HG03520 (cell line): ENCODE measurements around the gene SYNDIG1.

Experiments used
- ATAC-seq: cut with Tn5 transposase; IDR thresholded peaks from one replicate; pipeline ENCODE4 v1.9.1; 2021; ENCODE audit warnings: mild to moderate bottlenecking, moderate library complexity; ENCODE audit not compliant: unreplicated experiment

The SYNDIG1 gene

DNA sequence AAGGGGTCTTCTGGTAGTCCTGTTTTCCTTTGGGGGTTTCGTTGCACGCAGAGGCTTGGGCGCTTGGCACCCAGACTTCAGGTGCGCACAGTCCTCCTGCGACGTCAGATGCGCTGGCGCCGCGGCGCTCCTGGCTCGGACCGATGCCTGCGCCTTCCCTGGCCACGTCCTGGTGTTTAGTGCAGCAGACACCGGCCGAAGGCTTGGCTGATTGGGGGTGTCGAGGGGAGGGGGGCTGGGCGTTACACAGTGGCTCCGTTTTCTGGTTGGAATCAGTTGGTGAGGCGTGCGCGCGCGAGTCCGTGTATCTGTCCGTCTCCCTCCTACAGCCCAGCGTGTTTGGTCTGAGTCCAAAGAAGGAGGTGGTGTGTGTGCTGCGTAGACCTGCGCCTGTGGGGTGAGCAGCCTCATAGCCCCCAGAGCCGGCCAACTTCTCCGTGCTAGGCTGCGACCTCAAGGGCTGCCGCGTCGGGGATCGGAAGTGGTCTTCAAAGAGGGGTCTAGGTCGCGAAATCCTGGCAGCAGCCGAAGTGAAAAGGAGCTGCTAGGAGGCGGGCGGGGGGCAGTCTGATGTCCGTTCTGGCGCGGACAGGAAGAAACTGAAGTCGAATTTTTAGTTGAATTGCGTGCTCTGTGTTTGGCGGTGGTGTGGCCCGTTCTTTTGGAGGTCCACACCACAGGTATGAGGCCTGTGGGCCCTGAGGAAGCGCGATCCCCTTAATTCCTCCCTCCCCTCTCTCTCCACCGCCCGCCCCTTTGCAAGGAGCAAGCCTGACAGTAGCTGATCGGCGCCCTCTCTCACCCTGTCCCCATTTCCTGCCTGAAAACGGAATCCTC, 1.5 kb downstream of the SYNDIG1 start:
- ATAC-seq = no peak

DNA sequence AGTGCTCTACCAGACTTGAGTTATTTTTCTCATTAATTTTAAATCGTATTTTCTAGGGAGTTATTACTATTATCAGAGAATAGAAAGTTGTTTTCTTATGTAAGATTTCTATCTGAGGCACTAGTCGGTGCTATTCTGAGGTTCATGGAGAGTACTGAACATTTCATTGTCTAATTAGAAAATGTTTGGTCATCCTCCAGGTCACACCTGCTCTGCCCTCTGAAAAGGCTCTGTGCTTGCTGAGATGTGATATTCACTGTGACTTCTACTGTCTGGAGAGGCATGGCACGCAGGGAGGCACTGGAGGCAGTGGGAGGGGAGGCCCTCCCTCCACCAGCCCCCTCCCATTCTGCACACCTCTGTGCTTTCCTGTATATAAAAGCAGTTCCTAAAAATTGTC, 3.0 kb downstream of the SYNDIG1 start:
- no peak for ATAC-seq

DNA sequence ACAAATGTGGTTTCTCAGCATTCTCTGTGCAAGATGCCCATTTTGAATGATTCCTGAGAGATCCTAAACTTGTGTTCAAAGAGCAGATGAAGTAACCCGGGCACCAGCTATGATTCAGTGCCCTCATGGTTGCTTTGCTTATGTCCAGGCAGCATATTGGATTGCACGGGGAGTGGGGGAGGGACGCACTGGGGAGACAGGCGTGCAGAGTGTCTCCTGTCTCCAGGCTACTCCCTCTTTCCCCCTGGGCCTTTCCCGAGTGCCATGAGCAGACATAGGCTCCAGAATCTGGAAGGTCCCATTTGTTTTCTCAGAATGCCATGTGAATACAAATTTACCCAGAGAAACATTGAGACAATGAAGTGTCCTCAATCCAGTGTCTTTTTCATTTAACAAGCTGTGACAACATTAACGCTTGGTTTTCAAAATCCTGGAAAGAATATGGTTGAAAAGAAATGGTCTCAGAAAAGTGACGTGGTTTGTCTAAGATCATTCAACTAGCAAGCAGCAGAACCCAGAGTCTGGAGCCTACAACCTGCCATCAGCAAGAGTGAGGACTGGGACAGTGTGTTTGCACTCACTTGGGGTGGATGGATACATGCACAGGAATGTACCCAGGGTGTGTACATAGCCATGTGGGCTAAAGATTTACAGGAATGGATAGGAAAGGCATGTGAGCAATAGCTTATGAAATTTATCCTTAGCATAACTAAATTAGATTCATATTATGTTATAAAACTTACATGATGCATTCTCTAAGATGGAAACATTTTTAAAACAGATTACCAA, 4.2 kb downstream of the SYNDIG1 start:
- ATAC-seq = no peak

DNA sequence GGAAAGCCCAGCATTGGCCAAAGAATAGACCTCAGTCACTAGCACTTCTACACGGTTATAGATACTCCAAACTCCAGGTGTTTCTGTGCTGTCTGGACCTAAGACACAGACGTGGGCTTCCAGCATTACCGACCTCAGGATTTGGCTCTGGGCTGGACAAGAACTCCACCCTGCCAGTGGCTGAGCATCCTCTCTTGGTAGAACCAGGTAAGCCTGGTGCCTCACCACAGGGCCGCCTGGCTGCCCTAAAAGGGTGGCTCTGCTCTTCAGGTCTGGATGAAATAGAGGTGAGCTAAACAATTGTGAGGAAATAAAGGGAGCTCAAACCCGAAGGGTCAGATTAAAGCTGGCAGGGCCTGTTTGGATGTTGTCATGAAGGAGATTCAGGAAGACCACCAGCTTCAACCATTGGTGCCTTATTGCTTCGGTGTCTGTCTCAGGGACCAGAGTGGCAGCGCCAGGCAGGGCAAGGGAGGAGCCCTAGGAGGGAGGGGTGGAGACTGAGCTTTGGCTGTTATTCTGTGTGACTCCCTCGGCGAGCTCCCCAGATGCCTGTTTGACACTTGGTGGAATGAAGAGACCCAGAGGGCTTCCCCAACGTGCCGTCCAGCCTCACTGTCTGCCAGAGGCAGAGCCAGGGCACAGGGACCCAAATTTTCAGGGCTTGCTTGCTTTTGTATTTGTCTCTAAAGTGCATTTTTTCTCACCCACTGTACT, 8.6 kb downstream of the SYNDIG1 start:
- ATAC-seq = no peak

DNA sequence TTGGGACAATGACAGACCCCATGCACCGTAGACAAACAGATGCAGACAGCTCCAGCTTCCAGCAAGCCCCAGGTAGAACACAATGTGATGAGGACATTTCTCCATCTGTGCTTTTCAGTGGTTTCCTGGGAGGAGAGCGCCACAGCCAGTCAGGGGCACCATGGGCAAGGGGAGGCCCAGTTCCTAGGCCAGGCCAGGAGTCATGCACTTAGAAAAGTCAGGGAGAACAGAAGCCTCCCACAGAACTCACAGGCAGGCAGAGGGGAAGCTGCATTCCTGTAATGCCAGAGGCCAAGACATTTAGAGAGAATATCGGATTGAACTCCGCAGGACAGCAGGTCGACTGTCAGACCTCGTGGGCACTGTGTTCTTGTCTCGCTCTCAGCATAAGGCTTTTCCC, 9.2 kb downstream of the SYNDIG1 start:
- ATAC-seq = no peak

DNA sequence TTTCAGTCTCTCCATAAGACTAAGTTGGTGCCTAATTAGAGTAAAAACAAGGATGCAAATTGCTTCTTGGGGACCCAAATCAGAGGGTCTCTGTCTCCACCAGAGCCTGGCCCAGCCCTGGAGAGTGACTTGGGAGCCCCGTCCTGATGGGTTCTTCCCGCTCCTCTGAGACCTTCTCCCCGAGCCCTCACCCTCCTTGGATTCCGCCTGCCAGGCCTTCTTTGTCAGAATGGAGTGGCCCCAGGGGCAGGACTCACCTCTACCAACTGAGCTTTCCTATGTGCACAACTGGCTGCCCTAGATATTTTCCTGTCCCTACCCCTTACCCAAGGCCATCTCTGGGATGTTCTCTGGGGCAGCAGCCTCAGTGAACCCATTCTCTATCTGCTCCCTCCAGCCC, 9.7 kb downstream of the SYNDIG1 start:
- no peak for ATAC-seq

DNA sequence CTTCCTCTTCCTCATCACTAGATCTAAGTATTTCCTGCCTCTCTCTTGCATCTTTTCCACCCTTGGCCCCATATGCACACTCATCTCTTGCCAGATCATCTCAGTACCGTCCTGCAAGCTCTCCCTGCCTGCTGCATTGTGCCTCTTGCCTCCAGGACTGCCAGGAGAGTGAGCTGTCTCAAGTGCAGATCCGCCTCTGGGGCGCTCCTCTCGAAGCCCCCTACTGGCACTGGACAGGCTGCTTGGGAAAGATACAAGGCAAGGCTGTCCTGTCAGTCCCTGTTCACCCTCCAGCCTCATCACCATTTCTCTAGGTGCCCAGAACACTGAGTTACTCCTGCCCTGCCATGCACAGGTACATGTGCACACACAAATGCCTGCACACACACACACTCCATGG, 10.2 kb downstream of the SYNDIG1 start:
- ATAC-seq = no peak

DNA sequence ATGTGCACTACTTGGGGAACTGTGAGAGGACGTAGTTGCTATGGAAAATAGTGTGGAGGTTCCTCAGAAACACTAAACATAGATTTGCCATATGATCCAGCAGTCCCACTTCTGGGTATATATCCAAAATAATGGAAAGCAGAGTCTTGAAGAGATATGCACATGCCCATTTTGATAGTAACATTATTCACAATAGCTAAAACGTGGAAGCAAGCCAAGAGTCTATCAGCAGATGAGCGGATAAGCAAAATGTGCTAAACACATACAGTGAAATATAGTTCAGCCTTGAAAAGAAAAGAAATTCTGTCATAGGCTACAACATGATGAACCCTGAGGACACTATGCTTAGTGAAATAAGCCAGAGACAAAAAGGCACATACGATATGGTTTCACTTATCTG, 11.1 kb downstream of the SYNDIG1 start:
- no peak for ATAC-seq

DNA sequence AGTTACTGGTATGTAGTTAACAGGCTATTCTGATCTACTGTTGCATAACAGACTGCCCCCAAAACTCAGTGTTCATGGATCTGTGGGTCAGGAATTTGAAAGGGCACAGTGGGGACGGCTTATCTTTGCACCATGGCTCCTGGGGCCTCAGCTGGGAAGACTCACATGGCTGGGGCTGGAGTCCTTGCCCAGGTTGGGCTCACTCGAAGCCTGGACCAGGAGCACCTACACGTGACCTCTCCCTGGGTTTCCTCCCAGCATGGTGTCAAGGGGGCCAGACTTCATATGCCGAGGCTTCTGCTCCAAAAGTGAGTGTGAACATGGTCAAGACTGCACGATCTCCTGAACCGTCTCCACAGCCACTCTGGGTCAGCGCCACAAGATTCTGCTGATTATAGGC, 11.7 kb downstream of the SYNDIG1 start:
- no peak for ATAC-seq

DNA sequence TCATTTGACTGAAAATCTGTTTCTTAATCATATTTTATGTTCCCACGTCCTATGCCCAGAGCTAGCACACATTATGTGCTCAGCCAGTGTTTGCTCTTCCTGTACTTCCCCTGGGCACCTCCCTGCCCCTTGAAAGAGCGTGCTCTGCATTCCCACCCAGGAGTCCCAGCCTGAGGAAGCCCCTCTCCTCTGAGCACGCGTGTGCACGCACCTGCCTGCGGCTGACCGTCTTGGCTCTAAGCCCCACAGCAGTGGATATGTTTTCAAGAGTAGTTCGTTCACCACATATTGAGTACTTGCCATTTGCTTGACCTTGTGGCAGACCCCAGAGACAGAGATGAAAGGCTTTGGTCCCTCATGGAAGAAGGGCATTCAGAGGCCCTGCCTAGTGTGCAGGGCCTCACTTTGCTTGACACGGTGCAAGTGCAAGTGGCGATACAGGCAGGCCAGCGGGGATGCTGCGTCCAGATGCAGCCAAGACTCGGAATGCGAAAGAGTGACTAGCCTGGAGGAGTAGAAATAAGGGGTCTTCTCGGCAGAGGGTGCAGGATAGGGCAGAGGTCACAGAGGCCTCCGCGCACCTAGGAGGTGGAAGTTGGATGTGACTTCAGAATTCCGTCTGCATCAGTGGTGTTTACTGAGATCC, 14.1 kb downstream of the SYNDIG1 start:
- no peak for ATAC-seq

DNA sequence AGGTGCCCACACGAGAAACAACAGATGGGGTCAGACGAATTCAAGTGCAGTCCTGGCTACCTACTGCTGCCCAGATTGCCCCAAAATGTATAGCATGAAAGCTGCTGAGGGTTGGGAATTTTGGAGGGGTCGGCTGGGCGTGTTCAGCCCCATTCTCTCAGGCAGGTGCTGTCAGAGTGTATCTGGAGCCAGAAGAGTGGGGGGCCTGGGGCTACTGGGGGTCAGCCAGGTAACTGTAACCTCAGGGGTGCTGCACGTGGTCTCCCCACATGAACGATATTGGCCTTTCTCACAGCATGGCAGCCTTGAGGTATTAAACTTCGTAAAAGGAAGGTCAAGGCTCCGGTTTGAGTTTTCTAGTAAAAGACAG, 14.6 kb downstream of the SYNDIG1 start:
- ATAC-seq = no peak

DNA sequence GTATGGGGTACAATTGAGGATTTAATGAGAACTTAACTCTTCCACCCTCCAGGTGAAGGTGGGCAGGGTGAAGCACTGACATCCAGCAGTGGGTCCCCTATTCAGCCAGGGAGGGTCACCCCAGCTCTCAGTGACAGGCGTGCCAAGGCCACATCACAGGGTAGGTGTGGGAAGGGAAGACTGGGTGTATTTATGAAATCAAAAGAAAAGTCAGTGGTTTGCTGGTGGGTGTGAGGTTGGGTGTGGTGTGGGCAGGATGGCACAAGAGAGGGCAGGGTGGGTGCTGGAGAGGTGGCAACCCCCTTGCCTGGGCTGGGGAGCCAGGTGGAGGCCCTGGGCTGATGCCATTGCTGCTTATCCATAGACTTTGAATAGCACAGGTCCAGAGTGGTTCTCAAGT, 16.6 kb downstream of the SYNDIG1 start:
- ATAC-seq = no peak

DNA sequence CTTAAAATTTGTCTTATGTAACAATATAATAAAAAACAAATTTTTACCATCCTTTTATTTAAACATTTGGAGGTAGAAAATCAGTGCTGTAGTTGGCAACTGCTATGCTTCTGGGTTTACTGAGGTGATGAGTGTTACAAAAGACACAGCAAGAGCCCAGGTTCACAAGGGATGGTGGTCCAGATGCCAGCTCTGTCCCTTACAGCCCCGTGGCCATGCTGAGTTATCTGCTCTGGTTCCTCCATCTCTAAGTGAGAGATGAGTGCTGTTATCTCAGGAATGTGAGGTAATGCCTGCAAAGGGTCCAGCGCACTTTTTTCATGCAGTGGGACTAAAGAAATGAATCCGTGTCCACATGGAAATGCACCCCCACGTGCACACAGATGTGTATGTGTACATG, 17.8 kb downstream of the SYNDIG1 start:
- ATAC-seq = no peak

DNA sequence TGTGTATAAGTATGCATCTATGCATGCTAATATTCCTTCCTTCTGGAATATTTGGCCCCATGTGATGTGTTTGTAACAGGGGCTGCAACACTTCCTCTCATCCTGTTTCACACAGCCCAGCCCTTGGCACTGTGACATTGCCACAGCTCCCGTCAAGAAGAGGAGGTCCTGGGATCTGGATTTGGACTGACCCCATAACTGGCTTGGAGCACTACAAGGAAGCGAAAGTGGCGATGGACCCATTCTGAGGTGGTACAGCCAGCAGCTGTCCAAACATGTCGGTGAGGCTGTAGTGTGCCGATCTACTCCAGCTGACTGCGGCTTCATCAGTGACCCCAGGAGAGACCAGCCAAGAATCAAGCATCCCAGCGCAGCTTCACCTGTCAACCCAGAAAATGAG, 18.2 kb downstream of the SYNDIG1 start:
- no peak for ATAC-seq

DNA sequence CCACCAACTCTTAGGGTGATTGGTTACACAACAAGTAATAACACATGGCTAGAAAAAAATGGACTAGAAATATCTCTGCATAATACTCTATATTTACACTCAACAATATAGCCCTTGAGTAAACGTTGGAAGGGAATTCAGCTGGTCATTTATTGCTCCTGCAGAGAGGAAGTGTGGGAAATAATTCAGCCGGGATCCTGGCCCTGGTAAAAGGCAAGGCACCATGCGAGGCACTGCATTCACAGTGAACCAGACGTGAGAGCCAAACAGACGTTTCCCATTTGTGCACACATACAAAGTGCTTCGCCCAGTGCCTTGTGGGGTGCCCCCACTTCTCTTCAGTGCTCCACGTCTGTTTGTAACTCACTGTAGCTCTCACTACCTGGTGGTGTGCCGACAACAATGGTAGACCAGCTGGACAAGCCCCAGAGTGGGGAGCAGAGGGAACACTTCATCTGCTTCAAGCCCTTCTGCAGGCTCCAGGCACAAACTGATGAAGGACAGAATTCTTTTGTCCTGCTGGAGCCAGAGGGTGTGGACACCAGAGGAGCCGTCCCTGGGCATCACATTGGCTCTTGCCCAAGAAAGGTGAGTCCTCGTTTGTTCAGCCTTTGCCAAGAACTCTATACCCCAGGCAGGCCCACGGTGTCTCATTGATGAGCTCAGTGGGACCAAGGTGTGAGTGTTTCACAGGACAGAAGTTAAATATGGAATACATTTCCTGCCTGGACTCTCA, 18.8 kb downstream of the SYNDIG1 start:
- no peak for ATAC-seq

DNA sequence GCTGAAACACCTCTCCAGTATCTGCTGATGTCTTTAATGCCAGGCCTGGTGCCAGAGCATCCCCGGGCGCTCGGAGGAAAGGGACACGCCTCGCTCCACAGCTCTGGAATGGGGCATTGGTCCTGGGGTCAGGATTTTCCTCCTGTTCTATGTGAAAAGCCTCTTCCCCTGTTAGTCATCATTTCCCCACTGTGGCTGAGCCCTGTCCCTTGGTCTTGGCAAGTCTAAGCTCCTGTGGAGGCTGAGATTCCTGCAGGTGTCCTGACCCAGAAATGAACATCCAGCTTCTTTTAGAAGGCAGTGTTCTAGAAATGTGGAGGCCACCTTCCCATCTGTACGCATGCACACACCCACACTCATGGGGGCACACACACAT, 19.4 kb downstream of the SYNDIG1 start:
- ATAC-seq = no peak

DNA sequence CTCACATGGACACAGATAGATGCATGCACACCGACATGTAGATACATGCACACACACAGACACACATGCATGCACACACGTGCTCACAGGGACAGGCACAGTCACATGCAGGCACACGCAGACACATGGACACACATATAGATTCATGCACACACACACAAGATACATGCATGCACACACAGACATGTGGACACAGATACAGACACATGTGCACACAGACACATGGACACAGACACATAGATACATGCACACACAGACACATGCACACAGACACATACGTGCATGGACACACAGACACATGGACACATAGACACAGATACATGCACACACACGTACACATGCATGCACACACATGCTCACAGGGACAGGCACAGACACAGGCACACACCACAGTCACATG, 19.8 kb downstream of the SYNDIG1 start:
- ATAC-seq = no peak

DNA sequence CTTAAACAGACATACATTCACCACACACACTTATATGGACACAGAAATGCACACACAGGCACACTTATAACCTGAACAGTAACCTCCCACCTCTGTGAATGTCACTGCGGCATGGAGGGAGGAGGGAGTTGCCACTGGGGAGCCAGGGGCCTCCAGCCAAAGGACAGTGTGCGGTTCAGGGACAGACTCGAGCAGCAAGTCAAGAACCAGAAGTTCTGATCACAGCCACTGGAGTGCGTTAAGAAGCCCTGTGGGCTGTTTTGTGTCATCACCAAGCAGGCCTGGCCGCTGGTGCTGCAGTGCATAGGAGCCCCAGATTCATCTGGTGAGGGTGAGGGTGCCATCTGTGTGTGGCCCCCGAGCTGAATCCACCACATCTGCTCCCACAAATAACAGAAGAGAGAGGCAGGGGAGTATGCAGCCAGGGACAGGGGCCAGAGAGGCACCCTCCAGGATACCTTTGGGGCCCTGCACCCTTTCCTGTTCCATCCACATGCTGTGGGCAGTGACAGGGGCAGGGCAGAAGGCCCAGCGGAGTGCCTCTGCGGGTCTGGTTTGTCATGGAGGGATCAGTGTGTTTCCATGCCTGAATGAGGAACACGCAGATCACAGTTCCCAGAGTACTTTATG, 20.3 kb downstream of the SYNDIG1 start:
- ATAC-seq = no peak

DNA sequence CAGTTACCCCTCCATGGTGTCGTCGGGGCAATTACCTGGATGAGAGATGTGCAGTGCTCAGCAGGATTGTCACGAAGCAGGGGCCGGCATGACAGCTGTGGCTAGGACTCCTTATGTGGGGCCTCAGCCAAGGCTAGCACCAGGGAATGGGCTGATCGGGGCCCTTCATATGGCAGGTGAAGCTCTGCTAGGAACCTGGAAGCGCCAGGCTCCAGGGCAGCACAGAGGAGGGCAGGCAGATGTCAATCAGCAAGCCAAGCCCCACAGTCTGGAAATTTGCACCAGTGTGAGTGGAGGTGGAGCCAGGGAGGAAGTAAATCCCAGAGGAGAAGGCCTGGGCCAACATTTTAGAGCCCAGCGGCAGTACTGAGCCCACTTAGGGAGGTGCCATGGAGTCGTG, 21.2 kb downstream of the SYNDIG1 start:
- no peak for ATAC-seq

DNA sequence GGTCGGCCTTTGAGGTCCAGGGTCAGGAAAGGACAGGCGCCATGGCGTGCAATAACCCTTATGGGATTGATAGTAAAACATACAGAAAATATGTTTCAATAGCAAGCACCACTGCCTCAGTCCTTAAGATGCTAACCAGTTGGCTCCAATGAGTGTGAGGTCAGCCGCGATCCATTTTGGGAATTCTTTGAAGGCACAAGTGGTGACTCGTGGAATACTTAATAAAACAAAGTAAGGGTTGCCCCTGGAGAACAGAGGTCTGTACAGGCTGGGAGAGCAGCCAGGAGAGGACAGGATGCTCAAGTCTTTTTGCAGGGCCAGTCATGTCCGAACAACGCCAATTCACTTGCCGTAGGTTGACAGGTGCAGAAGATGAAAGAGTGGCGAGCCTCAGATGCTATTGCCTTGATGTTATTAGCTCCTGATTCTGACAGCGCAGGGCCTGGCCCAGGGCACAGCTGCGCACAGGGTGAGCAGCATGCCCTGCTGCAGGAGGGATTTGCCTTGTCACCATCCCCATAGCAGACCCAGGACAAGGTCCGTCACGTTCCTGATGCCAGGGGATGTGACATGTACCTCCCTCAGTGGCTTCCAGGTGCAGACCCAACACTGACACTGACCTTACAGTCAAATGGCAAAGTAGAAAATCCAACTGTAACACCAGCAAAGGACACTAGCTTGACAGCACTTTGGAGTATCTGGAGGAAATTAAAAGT, 21.8 kb downstream of the SYNDIG1 start:
- no peak for ATAC-seq
